ENCODE data around the gene CSNK2A2. TPM values are rescaled to one million over a fixed set of nuclear protein-coding genes. Genes with fewer than 3 reads are reported as not detected.

The CSNK2A2 gene
- total and polyA plus RNA-seq, 10 of the 15 experiments (the other 5 are each of a cell fraction or from before 2014, with no cell fraction given), result 17.4 to 79.1 (median 29.4) TPM

GRCh38 chr16:58201163-58201562 lies 3.3 kb upstream of the CSNK2A2 start:
- peaks cover 14% of the 10 kb centered on the region for H3K79me2 ChIP-seq (ENCODE audit: control insufficient read depth, insufficient read depth, low read length)
- TF ChIP-seq, protein P1, sequence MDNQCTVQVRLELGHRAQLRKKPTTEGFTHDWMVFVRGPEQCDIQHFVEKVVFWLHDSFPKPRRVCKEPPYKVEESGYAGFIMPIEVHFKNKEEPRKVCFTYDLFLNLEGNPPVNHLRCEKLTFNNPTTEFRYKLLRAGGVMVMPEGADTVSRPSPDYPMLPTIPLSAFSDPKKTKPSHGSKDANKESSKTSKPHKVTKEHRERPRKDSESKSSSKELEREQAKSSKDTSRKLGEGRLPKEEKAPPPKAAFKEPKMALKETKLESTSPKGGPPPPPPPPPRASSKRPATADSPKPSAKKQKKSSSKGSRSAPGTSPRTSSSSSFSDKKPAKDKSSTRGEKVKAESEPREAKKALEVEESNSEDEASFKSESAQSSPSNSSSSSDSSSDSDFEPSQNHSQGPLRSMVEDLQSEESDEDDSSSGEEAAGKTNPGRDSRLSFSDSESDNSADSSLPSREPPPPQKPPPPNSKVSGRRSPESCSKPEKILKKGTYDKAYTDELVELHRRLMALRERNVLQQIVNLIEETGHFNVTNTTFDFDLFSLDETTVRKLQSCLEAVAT (IDR thresholded peaks at IDR 0.05), result no peak
- TF ChIP-seq POLR2AphosphoS5 (IDR thresholded peaks at IDR 0.05; ENCODE audit: low read length) (no peak), SMAD5 (IDR thresholded peaks at IDR 0.05; ENCODE audit: low read depth) (no peak), PAX5 (IDR thresholded peaks at IDR 0.05; ENCODE audit: borderline replicate concordance, low read depth, low read length) (no peak)
- TF ChIP-seq, protein P2, sequence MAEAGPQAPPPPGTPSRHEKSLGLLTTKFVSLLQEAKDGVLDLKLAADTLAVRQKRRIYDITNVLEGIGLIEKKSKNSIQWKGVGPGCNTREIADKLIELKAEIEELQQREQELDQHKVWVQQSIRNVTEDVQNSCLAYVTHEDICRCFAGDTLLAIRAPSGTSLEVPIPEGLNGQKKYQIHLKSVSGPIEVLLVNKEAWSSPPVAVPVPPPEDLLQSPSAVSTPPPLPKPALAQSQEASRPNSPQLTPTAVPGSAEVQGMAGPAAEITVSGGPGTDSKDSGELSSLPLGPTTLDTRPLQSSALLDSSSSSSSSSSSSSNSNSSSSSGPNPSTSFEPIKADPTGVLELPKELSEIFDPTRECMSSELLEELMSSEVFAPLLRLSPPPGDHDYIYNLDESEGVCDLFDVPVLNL (IDR thresholded peaks at IDR 0.05; ENCODE audit: low read depth, low read length), result no peak
- RAD21 ChIA-PET (ENCODE audit: unreplicated experiment), result interaction anchor here (1.1 to 1.7 kb wide), 2 partner anchors 43 to 48 kb away, joined by 3 to 6 read pairs; a partner anchor contains a TSS

More at GRCh38 chr16:58201163-58201562, 3.3 kb upstream of the CSNK2A2 start:
- Histone ChIP-seq H3K9me3 (replicated peaks; ENCODE audit: control insufficient read depth, insufficient read depth, low read length) (no peaks in the 10 kb centered on the region), H2AFZ (ENCODE audit: control insufficient read depth, low read depth, low read length) (no peak overlapping the region), H3K27ac (ENCODE audit: control insufficient read depth, insufficient read depth) (no peak overlapping the region), H3K36me3 (ENCODE audit: control insufficient read depth in 2 of 2, insufficient read depth in 2 of 2, low read length in 1 of 2) (no peaks in the 10 kb centered on the region), H3K27me3 (replicated peaks in 1 of 2; ENCODE audit: control insufficient read depth in 2 of 2, insufficient read depth in 2 of 2, low read length in 1 of 2) (no peaks in the 10 kb centered on the region), H3K4me1 (ENCODE audit: control insufficient read depth, insufficient read depth, low read length) (peaks cover 4% of the 10 kb centered on the region; the same call in 1 of the 2 replicates), H3K4me3 (no peak overlapping the region), H3K4me2 (ENCODE audit: control insufficient read depth, insufficient read depth) (no peak overlapping the region), H4K20me1 (ENCODE audit: control insufficient read depth, insufficient read depth) (no peaks in the 10 kb centered on the region), H3K9ac (ENCODE audit: control insufficient read depth, insufficient read depth, low read length) (no peak overlapping the region)
- POLR2A ChIA-PET, result no interaction called here
- SMC1A ChIA-PET (ENCODE audit: uncharacterized antibody, unreplicated experiment), result interaction anchor here (1.1 kb wide), 1 partner anchor 42 kb away, joined by 6 read pairs; no protein-coding TSS in a partner anchor
- BruUV-seq (replicated peaks), result no TSS peak
- CTCF ChIA-PET, result interaction anchor here (0.7 to 1.1 kb wide), 2 partner anchors 9 to 49 kb away, joined by 3 read pairs; a partner anchor contains a TSS
- intact Hi-C loops (cut with micrococcal nuclease; ENCODE audit: unreplicated experiment) (no loop called here), in situ Hi-C loops (cut with MboI) (no loop called here)
- FAIRE-seq, result no peak
- no peak for DNase-seq (ENCODE audit: low read depth, low spot score)
- ATAC-seq, result no peak
- 43% methylated on average over 5 of the region's 5 CpGs for WGBS (ENCODE audit: insufficient coverage, insufficient replicate concordance, low lambda C conversion rate, missing lambda C conversion rate)

Measured in GM12878 (cell line).